Measurements from ENCODE around the gene TERB1.

GRCh38 chr16:66790130-66790733, 11.2 kb downstream of the TERB1 start:
- TF ChIP-seq CTCF (IDR thresholded peaks at IDR 0.05) = no peak
- no peak for TF ChIP-seq EP300 (IDR thresholded peaks at IDR 0.05; ENCODE audit: borderline replicate concordance in 1 of 2, low read depth in 1 of 2, low read length in 1 of 2)
- TF ChIP-seq RFX5 (IDR thresholded peaks at IDR 0.05; ENCODE audit: low read length) = no peak
- TF ChIP-seq JUND (IDR thresholded peaks at IDR 0.05) = no peak
- no peak for TF ChIP-seq MAX (IDR thresholded peaks at IDR 0.05; ENCODE audit: low read depth)
- TF ChIP-seq EZH2phosphoT487 (IDR thresholded peaks at IDR 0.05; ENCODE audit: borderline replicate concordance, low read depth) = no peak
- no peak for TF ChIP-seq REST (IDR thresholded peaks at IDR 0.05; ENCODE audit: low read depth, low read length)
- no peak for TF ChIP-seq TCF12 (IDR thresholded peaks at IDR 0.05)
- TF ChIP-seq POLR2AphosphoS5 (IDR thresholded peaks at IDR 0.05; ENCODE audit: low read depth, low read length) = no peak
- no peak for TF ChIP-seq FOXM1 (IDR thresholded peaks at IDR 0.05; ENCODE audit: low read depth)
